ENCODE results near the gene RCAN1. TPM values are rescaled to one million over a fixed set of nuclear protein-coding genes. Genes with fewer than 3 reads are reported as not detected.

Gene RCAN1
- total RNA-seq, 3 donors from 2014 or later (not counting 1 experiment from before 2014, with no cell fraction given): 6.7 to 8.9 (median 8.2) TPM

GRCh38 chr21:34651642-34652041 is 36.7 kb upstream of the RCAN1 start:
- H3K27me3 Mint-ChIP-seq (ENCODE audit: low read depth in 2 of 2): peaks cover 40 to 58% of the 10 kb centered on the region in 2 donors
- no peak for TF ChIP-seq CTCF (IDR thresholded peaks at IDR 0.05)
- ATAC-seq (no peak), DNase-seq (no peak)
- no peaks in the 10 kb centered on the region for H3K9me3 Mint-ChIP-seq
- no peaks in the 10 kb centered on the region for H3K36me3 Mint-ChIP-seq
- Histone ChIP-seq H3K27ac (ENCODE audit: low read length) (no peak overlapping the region), H3K36me3 (ENCODE audit: control insufficient read depth, insufficient read depth, low read length) (no peaks in the 10 kb centered on the region), H3K4me3 (ENCODE audit: low read length) (no peak overlapping the region), H3K27me3 (ENCODE audit: control insufficient read depth, insufficient read depth, low read length) (no peaks in the 10 kb centered on the region), H3K9me3 (ENCODE audit: control insufficient read depth, insufficient read depth, low read length) (peaks cover 4% of the 10 kb centered on the region), H3K4me1 (ENCODE audit: control insufficient read depth, insufficient read depth, low read length) (no peaks in the 10 kb centered on the region)
- H3K27ac Mint-ChIP-seq: no peak overlapping the region
- 82% methylated on average over 1 of the region's 1 CpG for WGBS (ENCODE audit: insufficient coverage)
- peaks cover 0 to 8% of the 10 kb centered on the region in 2 donors for H3K4me1 Mint-ChIP-seq
- no peak overlapping the region for H3K4me3 Mint-ChIP-seq
- intact Hi-C loops (cut with micrococcal nuclease): no loop called here

GRCh38 chr21:34650861-34651431 is 36.0 kb upstream of the RCAN1 start:
- Mint-ChIP-seq H3K36me3 (no peaks in the 10 kb centered on the region), H3K9me3 (no peaks in the 10 kb centered on the region), H3K27ac (no peak overlapping the region), H3K4me1 (peaks cover 0 to 8% of the 10 kb centered on the region in 2 donors), H3K4me3 (no peak overlapping the region), H3K27me3 (ENCODE audit: low read depth in 2 of 2) (peaks cover 37 to 51% of the 10 kb centered on the region in 2 donors)
- H3K4me1 ChIP-seq (ENCODE audit: control insufficient read depth, insufficient read depth, low read length): no peaks in the 10 kb centered on the region
- intact Hi-C loops (cut with micrococcal nuclease): no loop called here
- no peak overlapping the region for H3K4me3 ChIP-seq (ENCODE audit: low read length)
- no peak for TF ChIP-seq CTCF (IDR thresholded peaks at IDR 0.05)
- no peak for ATAC-seq
- H3K36me3 ChIP-seq (ENCODE audit: control insufficient read depth, insufficient read depth, low read length): no peaks in the 10 kb centered on the region
- peaks cover 4% of the 10 kb centered on the region for H3K9me3 ChIP-seq (ENCODE audit: control insufficient read depth, insufficient read depth, low read length)
- H3K27ac ChIP-seq (ENCODE audit: low read length): no peak overlapping the region
- no peaks in the 10 kb centered on the region for H3K27me3 ChIP-seq (ENCODE audit: control insufficient read depth, insufficient read depth, low read length)
- WGBS (ENCODE audit: insufficient coverage): 50% methylated on average over 1 of the region's 1 CpG
- no peak for DNase-seq

GRCh38 chr21:34649400-34649799 is 34.5 kb upstream of the RCAN1 start:
- WGBS (ENCODE audit: insufficient coverage): 76% methylated on average over 3 of the region's 3 CpGs
- Histone ChIP-seq H3K27me3 (ENCODE audit: control insufficient read depth, insufficient read depth, low read length) (no peaks in the 10 kb centered on the region), H3K4me3 (ENCODE audit: low read length) (no peak overlapping the region), H3K4me1 (ENCODE audit: control insufficient read depth, insufficient read depth, low read length) (no peaks in the 10 kb centered on the region), H3K9me3 (ENCODE audit: control insufficient read depth, insufficient read depth, low read length) (peaks cover 4% of the 10 kb centered on the region), H3K36me3 (ENCODE audit: control insufficient read depth, insufficient read depth, low read length) (no peaks in the 10 kb centered on the region), H3K27ac (ENCODE audit: low read length) (no peak overlapping the region)
- no peaks in the 10 kb centered on the region for H3K36me3 Mint-ChIP-seq
- H3K4me1 Mint-ChIP-seq: peaks cover 0 to 8% of the 10 kb centered on the region in 2 donors
- ATAC-seq (no peak), DNase-seq (no peak)
- H3K4me3 Mint-ChIP-seq: no peak overlapping the region
- no peaks in the 10 kb centered on the region for H3K9me3 Mint-ChIP-seq
- intact Hi-C loops (cut with micrococcal nuclease): no loop called here
- H3K27ac Mint-ChIP-seq: no peak overlapping the region
- TF ChIP-seq CTCF (IDR thresholded peaks at IDR 0.05): no peak
- H3K27me3 Mint-ChIP-seq (ENCODE audit: low read depth in 2 of 2): peaks cover 33 to 49% of the 10 kb centered on the region in 2 donors

- H3K36me3 Mint-ChIP-seq: no peaks in the 10 kb centered on the region
- no peak for ATAC-seq
- WGBS (ENCODE audit: insufficient coverage): 84% methylated on average over 6 of the region's 6 CpGs
- Histone ChIP-seq H3K9me3 (ENCODE audit: control insufficient read depth, insufficient read depth, low read length) (peaks cover 4% of the 10 kb centered on the region), H3K27me3 (ENCODE audit: control insufficient read depth, insufficient read depth, low read length) (no peaks in the 10 kb centered on the region), H3K27ac (ENCODE audit: low read length) (no peak overlapping the region), H3K4me3 (ENCODE audit: low read length) (no peak overlapping the region), H3K4me1 (ENCODE audit: control insufficient read depth, insufficient read depth, low read length) (no peaks in the 10 kb centered on the region), H3K36me3 (ENCODE audit: control insufficient read depth, insufficient read depth, low read length) (no peaks in the 10 kb centered on the region)
- peaks cover 0 to 8% of the 10 kb centered on the region in 2 donors for H3K4me1 Mint-ChIP-seq
- no peaks in the 10 kb centered on the region for H3K9me3 Mint-ChIP-seq
- DNase-seq: no peak
- H3K27ac Mint-ChIP-seq: no peak overlapping the region
- no peak for TF ChIP-seq CTCF (IDR thresholded peaks at IDR 0.05)
- intact Hi-C loops (cut with micrococcal nuclease): no loop called here
- H3K4me3 Mint-ChIP-seq: no peak overlapping the region
- peaks cover 30 to 46% of the 10 kb centered on the region in 2 donors for H3K27me3 Mint-ChIP-seq (ENCODE audit: low read depth in 2 of 2)
These were observed 33.9 kb upstream of the RCAN1 start for GRCh38 chr21:34648739-34649297.
